GM13976 (cell line): Measurements from ENCODE around the gene RBM33.

Source experiments
- DNase-seq: peaks from one replicate; pipeline ENCODE4 v3.0.0; 2012; ENCODE audit warnings: low spot score
- CTCF ChIP-seq: IDR thresholded peaks from 2 replicates; pipeline ENCODE4 v1.5.1; 2012; ENCODE audit warnings: borderline replicate concordance, mild to moderate bottlenecking; ENCODE audit not compliant: insufficient read depth; ENCODE audit errors: extremely low read depth, missing control alignments, control extremely low read depth
- in situ Hi-C: fragments of 300-500 bp; cut with MboI; formaldehyde crosslinking; loops from one replicate; pipeline ENCODE4 v1.12.0; 2022; ENCODE audit warnings: low sequenced_read_pairs, mixed read lengths, inconsistent platforms; ENCODE audit not compliant: unreplicated experiment

RBM33 gene

GRCh38 chr7:155798673-155799439 lies 154.4 kb downstream of the RBM33 start:
- in situ Hi-C loops: no loop called here
- no peak for DNase-seq
- no peak for TF ChIP-seq CTCF

- no peak for DNase-seq
- in situ Hi-C loops: no loop called here
- TF ChIP-seq CTCF: no peak
Measured at GRCh38 chr7:155799514-155799913, 155.1 kb downstream of the RBM33 start.

- no peak for DNase-seq
- no peak for TF ChIP-seq CTCF
- in situ Hi-C loops: loop anchor here (25.0 kb wide), 1 partner anchor 1012 kb away; no protein-coding TSS in a partner anchor
Measured at GRCh38 chr7:155800301-155800700, 155.8 kb downstream of the RBM33 start.

- TF ChIP-seq CTCF: no peak
- DNase-seq: no peak
- in situ Hi-C loops: loop anchor here (25.0 kb wide), 1 partner anchor 1011 kb away; no protein-coding TSS in a partner anchor
Measured at GRCh38 chr7:155800741-155801267, 156.3 kb downstream of the RBM33 start.

GRCh38 chr7:155802291-155802690 lies 157.8 kb downstream of the RBM33 start:
- in situ Hi-C loops: loop anchor here (25.0 kb wide), 1 partner anchor 1010 kb away; no protein-coding TSS in a partner anchor
- no peak for DNase-seq
- TF ChIP-seq CTCF: no peak

- no peak for DNase-seq
- in situ Hi-C loops: loop anchor here (25.0 kb wide), 1 partner anchor 1009 kb away; no protein-coding TSS in a partner anchor
- no peak for TF ChIP-seq CTCF
Measured at GRCh38 chr7:155802906-155803417, 158.5 kb downstream of the RBM33 start.
